HG02642 (cell line): ENCODE data around the gene RND3.

Experiments
- ATAC-seq: cut with Tn5 transposase; IDR thresholded peaks from one replicate; pipeline ENCODE4 v1.9.1; 2021; ENCODE audit warnings: mild to moderate bottlenecking; ENCODE audit not compliant: unreplicated experiment, poor library complexity

The RND3 gene, protein sequence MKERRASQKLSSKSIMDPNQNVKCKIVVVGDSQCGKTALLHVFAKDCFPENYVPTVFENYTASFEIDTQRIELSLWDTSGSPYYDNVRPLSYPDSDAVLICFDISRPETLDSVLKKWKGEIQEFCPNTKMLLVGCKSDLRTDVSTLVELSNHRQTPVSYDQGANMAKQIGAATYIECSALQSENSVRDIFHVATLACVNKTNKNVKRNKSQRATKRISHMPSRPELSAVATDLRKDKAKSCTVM

DNA sequence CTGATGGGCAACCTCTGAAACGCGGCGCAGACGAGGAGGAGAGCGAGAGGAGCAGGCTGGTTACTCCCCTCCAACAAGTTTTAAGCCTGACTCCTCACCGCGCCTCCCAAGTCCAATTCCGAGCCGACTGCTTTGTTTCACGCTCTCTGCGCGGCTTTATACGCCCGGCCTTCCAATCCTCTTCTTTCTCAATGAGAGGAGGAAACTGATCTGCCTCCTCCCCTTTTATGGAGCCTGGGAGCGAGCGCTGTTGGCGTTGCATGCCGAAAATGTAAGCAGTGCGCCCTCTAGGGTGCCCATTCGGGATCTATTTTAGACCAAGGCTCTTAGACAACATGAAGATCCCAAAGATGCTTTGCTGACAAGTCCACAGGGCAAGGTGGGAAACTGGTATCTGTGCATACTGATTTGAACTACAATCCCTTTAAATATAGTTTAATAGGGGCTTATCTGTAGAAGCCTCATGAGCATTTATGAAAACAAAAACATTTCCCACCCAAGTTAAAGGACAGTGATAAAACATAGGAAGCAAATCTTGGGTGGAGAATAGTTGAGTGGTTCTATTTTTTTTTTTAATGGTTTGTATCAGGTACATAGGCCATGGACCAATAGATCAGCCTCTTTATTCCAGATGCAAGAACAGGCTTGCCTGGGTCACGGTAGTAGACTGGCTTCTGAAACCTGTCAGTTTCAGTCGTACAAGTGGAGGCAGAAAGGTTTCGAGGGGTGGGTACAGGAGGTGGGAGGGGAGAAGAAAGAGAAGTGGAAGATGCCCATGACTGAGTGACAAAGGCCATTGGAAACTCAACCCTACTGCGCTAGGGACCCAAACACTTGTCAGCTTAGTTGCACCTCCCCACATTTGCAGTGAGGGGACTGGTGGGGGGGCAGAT, at the start of gene RND3:
Gene RND3, minus strand, starts transcription at position 131 of the 893 bp plus-strand sequence. CDS start 250 bp downstream, outside the sequence.
- peak; percentile 84 for ATAC-seq

DNA sequence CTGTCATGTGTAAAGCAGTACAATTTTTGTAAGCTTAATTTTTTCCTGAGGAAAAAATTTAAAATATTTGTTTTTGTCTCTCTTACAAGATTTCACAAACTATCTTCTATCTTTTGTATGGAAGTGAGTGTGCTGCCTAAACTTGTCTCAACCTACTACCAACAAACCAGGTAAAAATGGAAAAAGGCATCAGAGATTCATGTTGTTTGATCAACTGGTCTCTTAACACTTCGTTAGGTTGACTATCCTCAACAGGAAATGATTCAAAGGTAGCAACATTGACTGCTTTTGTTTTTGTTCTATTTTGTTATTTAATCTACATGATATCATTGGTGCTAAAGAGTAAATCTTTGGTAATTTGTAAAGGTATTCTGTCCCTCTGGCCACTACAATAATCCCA, 47.7 kb upstream of the RND3 start:
- ATAC-seq = no peak

DNA sequence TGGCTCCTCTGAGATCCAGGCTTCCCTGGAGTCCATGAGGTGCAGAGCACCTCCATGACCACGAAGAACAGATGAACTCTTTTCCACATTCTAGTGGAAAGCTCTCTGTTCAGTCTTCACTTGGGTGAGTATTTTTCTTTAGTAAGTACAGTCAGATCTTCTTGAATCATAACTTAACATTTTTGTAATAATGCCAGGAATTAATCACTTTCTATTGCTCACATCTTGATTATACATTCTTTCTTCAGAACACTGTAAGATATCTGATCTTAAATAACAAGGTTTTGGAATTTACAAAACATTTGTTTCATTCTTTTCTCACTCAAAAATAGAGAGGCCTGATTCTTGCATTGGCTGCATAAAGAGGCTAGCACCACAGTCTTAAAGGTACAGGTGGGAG, 45.4 kb upstream of the RND3 start:
- ATAC-seq = no peak

DNA sequence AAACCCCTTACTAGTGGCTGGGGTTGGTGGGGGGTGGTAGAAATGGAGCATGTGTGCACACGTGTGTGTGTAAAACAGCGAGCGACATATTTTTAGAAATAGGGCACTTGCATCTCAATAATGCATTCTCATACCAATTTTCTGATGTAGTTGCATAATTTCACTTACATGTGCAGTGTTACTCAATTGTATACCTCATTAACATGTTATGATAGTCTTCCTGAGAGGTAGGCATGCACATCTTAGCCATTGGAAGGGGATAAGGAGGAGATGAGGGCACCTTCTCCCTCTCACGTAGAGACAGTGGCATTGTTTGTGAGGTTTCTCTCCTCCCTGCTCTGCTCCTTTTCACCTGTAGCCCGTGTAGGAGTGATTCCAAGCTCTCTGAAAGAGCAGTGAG, 44.6 kb upstream of the RND3 start:
- ATAC-seq = no peak

DNA sequence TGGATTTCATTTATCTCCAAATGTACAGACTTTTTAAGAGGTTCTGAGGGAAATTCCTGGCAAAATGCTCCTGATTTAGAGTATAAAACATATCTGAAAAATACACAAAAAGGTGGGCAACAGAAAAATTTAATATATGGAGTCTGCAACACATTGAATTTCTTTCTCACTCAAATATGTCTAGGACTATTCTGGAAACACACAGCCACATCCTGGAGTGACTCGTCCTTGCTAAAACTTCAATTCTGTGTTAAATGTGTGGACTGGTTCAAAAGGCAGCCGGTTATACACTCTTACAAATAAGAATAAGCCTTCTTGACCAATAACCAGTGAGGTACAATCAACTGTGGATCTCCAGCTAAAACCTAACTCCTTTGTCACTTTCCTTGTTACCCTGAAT, 44.1 kb upstream of the RND3 start:
- ATAC-seq = no peak

DNA sequence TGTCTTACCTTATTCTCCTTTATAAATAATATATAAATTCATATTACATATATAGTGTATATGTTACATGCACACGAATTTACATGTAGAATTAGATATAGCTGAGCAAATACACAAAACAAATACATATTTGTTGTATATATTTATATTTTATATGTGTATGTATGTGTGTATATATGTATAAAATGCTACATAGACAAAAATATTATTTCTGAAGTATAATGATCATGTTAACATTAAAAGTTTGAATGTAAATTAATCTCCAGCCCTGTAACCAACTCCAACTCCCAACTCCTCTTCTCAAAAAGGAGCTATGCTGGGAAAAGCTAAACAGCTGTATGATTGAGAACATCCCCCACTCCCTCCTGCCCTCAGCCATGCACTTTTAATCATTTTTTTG, 42.7 kb upstream of the RND3 start:
- no peak for ATAC-seq

DNA sequence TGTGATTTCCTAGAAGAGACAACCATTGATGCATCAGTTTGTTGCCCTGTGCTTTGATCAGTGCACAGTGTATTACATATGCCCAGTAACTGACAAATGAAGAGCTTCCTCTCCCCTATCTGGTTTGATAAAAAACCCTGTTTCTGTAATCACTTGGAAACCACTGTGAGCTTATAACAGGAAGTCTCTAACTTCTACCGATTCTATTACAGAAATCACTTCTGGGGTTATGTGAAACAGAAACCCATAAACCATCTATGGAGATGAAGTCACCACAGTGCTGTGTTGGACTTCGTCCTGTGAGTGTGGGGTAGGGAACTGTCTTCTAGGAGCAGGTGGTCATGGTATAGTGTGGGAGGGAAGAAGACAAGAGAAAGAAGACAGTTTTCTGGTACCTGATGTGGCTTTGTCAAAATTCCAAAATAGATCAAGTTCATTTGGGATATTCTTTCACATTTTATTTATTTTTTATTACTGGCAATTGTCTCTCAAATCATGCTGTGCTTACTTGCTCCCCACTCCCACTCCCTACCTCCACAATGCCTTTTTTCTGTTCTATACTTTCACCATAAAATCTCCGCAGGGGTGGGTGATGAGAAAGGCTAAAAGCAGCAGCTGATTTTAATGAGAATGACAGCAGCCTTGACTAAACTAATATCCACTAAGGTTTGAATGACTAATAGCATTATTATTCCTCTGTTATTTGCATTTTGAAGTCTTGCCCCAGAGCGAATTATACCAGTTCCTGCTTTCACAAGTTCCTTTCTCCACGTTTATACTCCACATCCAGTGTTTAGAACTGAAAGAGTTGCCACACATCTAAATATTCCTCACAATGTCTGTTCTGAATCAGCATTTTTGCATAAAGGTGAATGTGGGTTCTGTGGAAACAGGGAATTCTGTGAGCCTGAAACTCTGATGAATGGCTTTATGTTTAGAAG, 41.7 kb upstream of the RND3 start:
- ATAC-seq = peak; percentile 88

DNA sequence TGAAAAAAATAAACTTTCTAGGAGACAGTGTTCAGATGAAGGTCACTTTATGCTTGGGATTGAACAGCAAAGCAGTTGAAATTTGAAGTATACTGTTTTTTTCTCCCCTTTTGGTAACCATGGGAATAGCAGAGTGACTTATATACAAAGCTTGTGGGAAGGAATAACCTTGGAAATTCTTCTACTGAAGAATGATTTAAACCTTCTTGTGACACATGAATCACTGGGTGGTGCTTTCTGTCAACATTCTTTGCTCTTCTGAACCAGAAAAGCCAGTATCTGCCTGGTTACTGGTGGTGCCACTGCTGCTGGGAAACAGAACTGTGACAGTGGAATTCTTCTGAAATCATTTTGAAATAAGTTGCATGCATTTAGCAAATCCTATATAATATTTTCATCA, 39.4 kb upstream of the RND3 start:
- ATAC-seq = no peak

DNA sequence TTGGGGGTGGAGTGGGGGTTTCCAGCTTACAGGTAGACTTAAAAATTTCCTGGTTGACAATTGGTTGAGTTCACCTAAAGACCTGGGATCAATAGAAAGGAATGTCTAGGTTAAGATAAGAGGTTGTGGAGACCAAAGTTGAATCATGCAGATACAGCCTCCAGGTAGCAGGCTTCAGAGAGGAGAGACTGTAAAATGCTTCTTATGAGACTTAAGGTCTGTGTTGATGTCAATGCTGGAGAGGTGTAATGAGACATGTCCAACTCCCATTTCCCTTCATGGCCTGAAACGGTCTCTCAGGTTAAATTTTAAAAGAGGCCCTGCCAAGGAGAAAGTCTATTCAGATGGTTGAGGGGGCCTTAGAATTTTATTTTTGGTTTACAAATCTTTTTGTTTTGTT, 38.5 kb upstream of the RND3 start:
- ATAC-seq = no peak

DNA sequence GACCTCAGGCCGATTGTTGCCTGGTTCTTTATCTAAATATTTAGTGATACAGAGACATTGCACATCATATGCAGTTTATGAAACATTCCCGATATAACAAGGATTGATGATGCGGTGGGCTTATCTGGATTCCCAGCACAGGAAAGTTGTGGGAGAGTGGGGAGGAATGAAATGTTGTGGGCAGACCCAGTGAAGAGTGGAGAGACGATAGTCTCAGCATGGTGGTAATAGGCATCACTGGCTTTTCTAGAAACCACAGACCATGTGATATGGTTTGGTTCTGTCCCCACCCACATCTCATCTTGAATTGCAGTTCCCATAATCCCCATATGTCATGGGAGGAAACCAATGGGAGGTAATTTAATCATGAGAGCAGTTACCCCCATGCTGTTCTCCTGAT, 34.8 kb upstream of the RND3 start:
- no peak for ATAC-seq

DNA sequence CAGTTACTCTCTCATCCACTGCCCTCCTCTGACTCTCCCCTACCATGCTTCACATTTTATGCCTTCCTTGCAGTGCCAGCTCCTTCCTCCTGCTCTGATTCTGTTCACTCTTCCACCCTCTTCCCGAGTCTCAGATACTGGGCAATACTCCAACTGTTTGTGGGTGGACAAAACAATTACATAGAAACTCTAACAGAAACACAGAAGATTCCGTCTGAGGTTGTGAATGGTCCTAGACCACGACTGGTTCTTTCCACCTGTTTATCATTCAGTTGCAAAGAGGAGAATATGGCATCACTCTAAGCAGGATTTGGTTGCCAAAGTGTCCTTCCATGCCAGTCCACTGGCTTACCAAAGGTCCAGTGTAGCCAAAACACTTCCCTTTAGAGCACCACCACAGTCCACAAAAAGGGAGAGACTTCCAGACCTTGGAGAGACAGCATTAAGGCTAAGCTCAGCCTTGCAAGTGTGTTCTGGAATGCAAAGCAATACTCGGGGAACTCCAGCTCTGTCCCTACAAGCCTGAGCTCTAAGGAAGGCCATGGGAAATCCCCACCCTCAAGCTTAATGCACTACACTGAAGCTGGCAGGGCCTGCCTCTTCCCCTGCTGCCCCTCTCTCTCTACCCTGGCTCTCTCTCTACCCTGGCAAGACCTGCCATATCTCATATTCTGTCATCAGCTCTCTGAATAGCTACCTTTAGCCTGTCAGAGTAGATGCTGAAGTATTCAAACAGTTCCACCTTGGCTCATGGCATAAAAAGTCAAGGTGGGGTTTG, 33.6 kb upstream of the RND3 start:
- ATAC-seq = peak; percentile 52

DNA sequence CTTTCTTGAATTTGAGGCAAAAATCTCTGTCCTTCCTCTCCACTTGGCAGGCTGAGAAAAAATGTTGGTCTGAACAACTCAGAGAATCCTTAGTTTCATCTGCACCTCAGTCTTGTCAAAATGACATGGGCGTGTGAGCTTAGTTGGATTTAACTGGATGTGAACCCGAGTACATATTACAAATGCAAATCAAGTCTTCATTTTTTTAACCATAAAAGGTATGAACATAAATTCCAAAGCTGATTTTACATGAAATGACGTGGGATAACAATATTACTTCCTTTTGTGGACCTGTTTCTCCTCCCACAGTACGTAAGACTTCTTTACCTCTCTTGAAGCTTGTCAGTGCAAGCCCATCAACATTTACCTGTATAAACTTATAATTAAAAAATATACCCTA, 32.6 kb upstream of the RND3 start:
- no peak for ATAC-seq

DNA sequence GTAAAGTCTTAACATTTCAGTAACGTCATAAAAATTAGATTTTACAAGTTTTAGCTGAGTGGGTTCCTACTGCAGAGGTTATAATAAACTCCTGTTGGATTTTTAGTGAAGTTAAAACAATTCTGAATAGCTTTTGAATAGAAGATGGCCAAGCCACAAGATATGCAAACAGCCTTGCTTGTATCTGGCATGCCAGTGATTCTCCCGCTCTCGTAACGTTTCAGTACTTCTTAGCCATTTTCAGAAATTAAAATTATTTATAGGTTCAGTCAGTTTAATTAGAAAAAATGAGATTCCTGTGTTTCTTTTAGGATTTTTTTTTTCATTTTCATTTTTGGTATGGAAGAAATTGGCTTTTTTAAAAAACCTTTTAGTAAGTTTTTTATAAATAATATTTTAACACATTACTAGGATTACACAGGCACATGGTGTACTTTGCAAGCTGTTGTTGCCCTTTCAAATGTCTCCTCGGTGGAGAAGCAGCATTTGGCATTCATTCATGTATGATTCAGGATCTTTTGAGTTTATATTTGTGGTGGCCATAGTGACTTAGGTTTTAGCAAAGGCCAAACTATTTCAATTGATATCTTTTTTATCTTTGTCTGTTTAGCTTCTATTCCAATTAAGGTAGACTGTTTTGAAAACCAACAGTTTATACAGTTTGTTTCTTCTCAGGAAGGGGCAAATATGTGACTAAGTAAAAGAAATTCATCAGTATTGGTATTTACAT, 30.6 kb upstream of the RND3 start:
- ATAC-seq = no peak

DNA sequence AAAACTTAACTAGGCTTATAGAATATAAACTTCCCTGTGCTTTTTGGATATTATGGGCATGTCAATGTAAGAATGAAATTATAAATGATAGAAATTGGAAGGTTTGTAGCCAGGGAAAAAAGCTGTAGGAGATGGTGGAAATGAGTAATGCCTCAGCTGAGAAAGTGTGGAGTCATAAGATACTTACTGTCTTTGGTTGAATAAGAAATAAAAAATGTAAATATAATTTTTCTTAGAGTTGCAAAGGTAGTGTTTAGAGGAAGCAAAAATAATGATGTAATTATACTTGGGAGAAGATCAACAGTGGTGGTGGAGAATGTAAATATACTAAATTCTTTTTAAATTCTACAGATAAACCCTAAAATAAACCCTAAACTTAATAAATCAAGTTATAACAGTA, 26.2 kb upstream of the RND3 start:
- ATAC-seq = no peak

DNA sequence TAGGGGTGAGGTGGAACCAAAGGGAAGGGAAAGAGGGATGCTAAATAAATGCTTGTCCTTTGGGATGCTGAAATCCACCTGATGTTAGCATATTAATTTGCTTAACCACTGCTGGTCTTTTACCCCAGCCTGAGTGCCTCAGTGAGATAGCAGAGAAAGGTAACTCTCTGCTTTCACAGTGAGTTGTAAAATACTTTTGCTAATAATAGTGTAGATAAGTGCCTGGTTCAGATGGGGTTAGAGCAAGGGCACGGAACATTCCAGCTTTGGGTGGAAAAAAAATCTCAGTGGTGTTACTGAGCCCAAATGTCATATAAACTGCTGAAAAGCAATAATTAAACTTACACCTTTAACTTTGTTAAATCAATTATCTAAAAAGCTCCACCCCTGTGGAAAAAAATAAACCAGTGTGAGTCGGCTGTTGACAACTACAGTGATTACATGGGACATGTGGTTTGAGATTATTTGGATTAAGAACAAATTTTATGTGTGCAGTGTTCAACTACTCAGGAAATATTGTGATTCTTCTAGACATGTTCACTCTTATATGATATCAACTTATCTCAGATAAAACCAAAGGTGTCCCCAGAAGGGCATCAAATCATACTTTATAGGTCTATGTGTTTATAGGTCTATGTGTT, 21.1 kb upstream of the RND3 start:
- ATAC-seq = no peak

DNA sequence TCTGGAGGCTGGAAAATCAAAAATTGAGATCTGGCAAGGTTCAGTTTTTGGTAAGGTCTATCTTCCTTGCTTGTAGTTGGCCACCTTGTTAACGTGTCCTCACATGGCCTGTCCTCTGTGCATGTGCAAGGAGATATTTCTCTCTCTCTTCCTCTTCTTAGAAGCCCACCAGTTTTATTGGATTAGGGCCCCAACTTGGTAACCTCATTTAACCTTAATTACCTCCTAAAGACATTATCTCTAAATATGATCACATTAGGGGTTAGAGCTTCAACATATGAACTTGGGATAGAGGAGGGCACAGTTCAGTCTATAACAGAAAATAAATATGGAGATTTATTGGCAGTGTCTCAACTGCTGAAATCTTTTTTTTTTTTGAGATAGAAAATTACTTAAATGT, 19.6 kb upstream of the RND3 start:
- no peak for ATAC-seq

DNA sequence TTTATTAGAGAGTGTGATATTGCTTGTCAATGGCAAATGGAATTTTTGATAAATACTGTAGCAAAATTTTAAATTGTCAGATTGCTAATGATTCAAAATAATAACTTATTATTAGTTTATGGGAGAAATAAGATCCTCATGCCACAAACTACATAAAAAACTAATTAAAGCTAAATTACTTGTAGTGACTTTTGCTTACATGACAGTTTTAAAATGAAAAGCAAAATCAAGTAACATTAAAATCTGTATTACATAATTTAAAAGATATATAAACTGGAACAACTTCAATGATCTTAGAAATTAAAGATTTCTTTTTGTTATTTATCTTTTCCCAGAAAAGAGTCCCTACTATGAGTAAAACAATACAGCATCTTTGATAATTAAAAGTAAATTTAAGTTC, 17.7 kb upstream of the RND3 start:
- ATAC-seq = no peak

DNA sequence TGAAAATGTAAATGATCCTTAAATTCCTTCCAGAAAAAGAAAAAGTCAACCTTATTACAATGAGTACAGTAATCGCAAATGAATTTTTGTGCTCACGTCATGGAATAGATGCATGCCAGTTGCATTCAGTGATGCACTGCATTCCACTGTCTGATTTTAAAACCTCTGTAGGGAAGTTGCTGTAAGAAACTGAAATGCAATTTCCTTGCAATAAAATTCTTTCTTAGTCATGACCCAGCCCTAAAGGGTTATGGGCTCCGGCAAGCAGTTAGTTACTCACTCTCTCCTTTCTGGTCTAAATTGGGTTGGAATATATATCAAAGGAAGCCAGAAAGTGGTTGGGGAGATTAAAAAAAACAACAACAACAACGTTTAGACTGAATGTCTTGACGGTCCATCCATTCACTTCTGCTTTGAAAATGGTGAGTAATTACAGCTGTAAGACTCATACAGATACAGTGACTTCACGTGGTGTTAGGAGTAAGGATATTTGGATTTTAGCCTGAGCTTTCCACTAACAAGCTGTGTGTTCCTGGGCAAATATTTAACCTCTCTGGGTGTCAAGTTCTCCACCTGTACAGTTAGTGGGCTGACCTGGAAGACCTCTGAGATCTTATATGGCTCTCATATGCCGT, 8.6 kb upstream of the RND3 start:
- ATAC-seq = no peak
